A673 (cell line): ENCODE data around the gene TCP11.
"Not testable (repeated sequence)": the region's sequence is repeated elsewhere in the genome, so short reads cannot be mapped to it uniquely, and the experiment has no call there.

ENCODE experiments used
- EZH2 ChIP-seq: fragments of 200-600 bp; sonication (generic); IDR thresholded peaks from 2 replicates; pipeline ENCODE4 v1.6.1; 2017; ENCODE audit warnings: borderline replicate concordance, low read depth, mild to moderate bottlenecking, mixed read lengths, antibody characterized with exemption, low read length; ENCODE audit not compliant: poor library complexity, severe bottlenecking
- TF ChIP-seq, protein P1 (sequence below): fragments of 300-800, 200-600 bp; sonication (generic); conservative IDR thresholded peaks from 2 replicates; pipeline ENCODE4 v1.5.1; 2017; ENCODE audit warnings: low read depth, mild to moderate bottlenecking, antibody characterized with exemption, low read length, moderate library complexity, mixed read lengths

DNA sequence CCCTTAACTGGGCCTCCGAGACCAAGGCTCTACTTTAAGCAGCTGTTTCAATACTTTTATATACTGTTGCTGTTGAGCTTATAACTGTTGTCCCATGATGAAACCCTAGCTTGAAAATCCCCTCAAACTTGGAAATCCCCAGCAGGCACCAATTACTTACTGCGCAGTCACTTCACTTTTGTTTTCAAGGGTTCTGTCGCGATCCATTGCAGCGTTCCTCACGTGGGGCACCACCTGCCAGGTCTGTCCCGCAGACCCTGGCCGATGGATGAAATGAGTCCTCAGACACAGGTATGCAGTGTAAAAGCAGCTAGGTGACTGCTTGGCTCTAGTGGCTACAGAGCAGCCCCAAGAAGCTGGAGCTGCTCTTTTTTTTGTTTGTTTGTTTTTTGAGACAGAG is 33.9 kb downstream of the TCP11 start:
- TF ChIP-seq, protein P1, sequence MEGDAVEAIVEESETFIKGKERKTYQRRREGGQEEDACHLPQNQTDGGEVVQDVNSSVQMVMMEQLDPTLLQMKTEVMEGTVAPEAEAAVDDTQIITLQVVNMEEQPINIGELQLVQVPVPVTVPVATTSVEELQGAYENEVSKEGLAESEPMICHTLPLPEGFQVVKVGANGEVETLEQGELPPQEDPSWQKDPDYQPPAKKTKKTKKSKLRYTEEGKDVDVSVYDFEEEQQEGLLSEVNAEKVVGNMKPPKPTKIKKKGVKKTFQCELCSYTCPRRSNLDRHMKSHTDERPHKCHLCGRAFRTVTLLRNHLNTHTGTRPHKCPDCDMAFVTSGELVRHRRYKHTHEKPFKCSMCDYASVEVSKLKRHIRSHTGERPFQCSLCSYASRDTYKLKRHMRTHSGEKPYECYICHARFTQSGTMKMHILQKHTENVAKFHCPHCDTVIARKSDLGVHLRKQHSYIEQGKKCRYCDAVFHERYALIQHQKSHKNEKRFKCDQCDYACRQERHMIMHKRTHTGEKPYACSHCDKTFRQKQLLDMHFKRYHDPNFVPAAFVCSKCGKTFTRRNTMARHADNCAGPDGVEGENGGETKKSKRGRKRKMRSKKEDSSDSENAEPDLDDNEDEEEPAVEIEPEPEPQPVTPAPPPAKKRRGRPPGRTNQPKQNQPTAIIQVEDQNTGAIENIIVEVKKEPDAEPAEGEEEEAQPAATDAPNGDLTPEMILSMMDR: not testable (repeated sequence)
- not testable (repeated sequence) for TF ChIP-seq EZH2
